Stimulated activated CD8-positive, alpha-beta memory T cell treated with anti-CD3 and anti-CD28 coated beads, Interleukin-7, amount 100 ng/mL, for 4 hours (primary cell): ENCODE measurements around the gene SNX30.
"Not testable (repeated sequence)": the region's sequence is repeated elsewhere in the genome, so short reads cannot be mapped to it uniquely, and the experiment has no call there.

ENCODE experiments used
- DNase-seq, 2 donors: peaks; one replicate each; pipeline ENCODE4 v3.0.0-alpha.2; 2020; ENCODE audit warnings: low read depth in 2 of 2

Gene SNX30

GRCh38 chr9:112750016-112750763 lies at the start of gene SNX30:
SNX30 (plus strand) TSS chr9:112750760; CDS start chr9:112751002, 242 bp downstream.
- peak; percentile 51 to 80 for DNase-seq

GRCh38 chr9:112703304-112703703 lies 47.3 kb upstream of the SNX30 start:
- DNase-seq = no peak

- DNase-seq = no peak
Observed at GRCh38 chr9:112705768-112706427, 44.7 kb upstream of the SNX30 start.

GRCh38 chr9:112711050-112711689 lies 39.4 kb upstream of the SNX30 start:
- no peak for DNase-seq

GRCh38 chr9:112712678-112713077 lies 37.9 kb upstream of the SNX30 start:
- DNase-seq = no peak

GRCh38 chr9:112717661-112718331 lies 32.8 kb upstream of the SNX30 start, which contains the start of gene INIP:
INIP (minus strand) TSS chr9:112718117; CDS start chr9:112716485, 1,632 bp downstream.
- peak; percentile 96 to 98 for DNase-seq

GRCh38 chr9:112719241-112719691 lies 31.3 kb upstream of the SNX30 start:
- no peak for DNase-seq

GRCh38 chr9:112719696-112720095 lies 30.9 kb upstream of the SNX30 start:
- no peak for DNase-seq

- no peak for DNase-seq
Observed at GRCh38 chr9:112720113-112720780, 30.3 kb upstream of the SNX30 start.

- DNase-seq = not testable (repeated sequence)
Observed at GRCh38 chr9:112722749-112723148, 27.8 kb upstream of the SNX30 start.

GRCh38 chr9:112725961-112726360 lies 24.6 kb upstream of the SNX30 start:
- no peak for DNase-seq

- DNase-seq = no peak
Observed at GRCh38 chr9:112726428-112726827, 24.1 kb upstream of the SNX30 start.

GRCh38 chr9:112728401-112728800 lies 22.2 kb upstream of the SNX30 start:
- no peak for DNase-seq

- no peak for DNase-seq
Observed at GRCh38 chr9:112731971-112732370, 18.6 kb upstream of the SNX30 start.

- DNase-seq = no peak
Observed at GRCh38 chr9:112734892-112735291, 15.7 kb upstream of the SNX30 start.

- DNase-seq = no peak
Observed at GRCh38 chr9:112743216-112743836, 7.2 kb upstream of the SNX30 start.

GRCh38 chr9:112744177-112744576 lies 6.4 kb upstream of the SNX30 start:
- no peak for DNase-seq

GRCh38 chr9:112747094-112747493 lies 3.5 kb upstream of the SNX30 start:
- DNase-seq = no peak

GRCh38 chr9:112750764-112751055 lies 150 bp downstream of the SNX30 start:
- no peak for DNase-seq

- DNase-seq = peak in 1 of 2 donors; percentile 32
Observed at GRCh38 chr9:112751056-112751795, 666 bp downstream of the SNX30 start.
